HepG2 (cell line): ENCODE results near the gene ACBD3. TPM values are rescaled to one million over a fixed set of nuclear protein-coding genes. Genes with fewer than 3 reads are reported as not detected.
A peak's percentile ranks its signal among the peaks of the same experiment; 100 is the strongest.

ENCODE experiments used
- AGO1 ChIP-seq: fragments of 200-400 bp; formaldehyde crosslinking; IDR thresholded peaks from 2 replicates; pipeline ENCODE4 v1.6.1; 2017; ENCODE audit warnings: mild to moderate bottlenecking, low read depth, low read length, moderate library complexity; ENCODE audit not compliant: poor library complexity, severe bottlenecking
- AGO2 ChIP-seq: fragments of 200-400 bp; formaldehyde crosslinking; optimal IDR thresholded peaks from 2 replicates; pipeline ENCODE3; 2017; ENCODE audit warnings: mild to moderate bottlenecking, low read depth, low read length, moderate library complexity
- CBFB ChIP-seq: sonication (generic); formaldehyde crosslinking; IDR thresholded peaks from 2 replicates; pipeline ENCODE4 v1.4.0; 2020; ENCODE audit warnings: missing genetic modification reagents
- CREB1 ChIP-seq, 2 experiments: fragments of 450-650 bp in 1 of 2; IDR thresholded peaks; 2 replicates each; pipeline ENCODE4 v1.6.1; 2016 to 2017; ENCODE audit warnings: control low read depth in 1 of 2, mild to moderate bottlenecking in 1 of 2, missing compliant biosample characterization in 1 of 2, missing genetic modification characterization in 1 of 2
- ESRRA ChIP-seq: sonication (generic); formaldehyde crosslinking; IDR thresholded peaks from 2 replicates; pipeline ENCODE4 v1.5.1; 2020; ENCODE audit warnings: mild to moderate bottlenecking, low read depth, missing genetic modification reagents
- KAT2B ChIP-seq: fragments of 150-350 bp; IDR thresholded peaks from 2 replicates; pipeline ENCODE4 v1.6.1; 2014; ENCODE audit warnings: low read depth, low read length, borderline replicate concordance
- KDM4B ChIP-seq: sonication (generic); formaldehyde crosslinking; IDR thresholded peaks from 2 replicates; pipeline ENCODE4 v1.4.0; 2020; ENCODE audit warnings: missing genetic modification reagents
- MAF1 ChIP-seq: sonication (generic); formaldehyde crosslinking; IDR thresholded peaks from 2 replicates; pipeline ENCODE4 v1.5.0; 2020; ENCODE audit warnings: missing genetic modification reagents, borderline replicate concordance
- NCOA2 ChIP-seq: sonication (generic); formaldehyde crosslinking; IDR thresholded peaks from 2 replicates; pipeline ENCODE4 v1.8.0; 2022; ENCODE audit warnings: inconsistent platforms
- PLRG1 ChIP-seq: fragments of 450-650 bp; conservative IDR thresholded peaks from 2 replicates; pipeline ENCODE4 v1.6.1; 2016
- SIX1 ChIP-seq: sonication (generic); formaldehyde crosslinking; IDR thresholded peaks from 2 replicates; pipeline ENCODE4 v1.4.0; 2020; ENCODE audit warnings: missing genetic modification reagents, borderline replicate concordance
- TAF1 ChIP-seq: sonication (generic); formaldehyde crosslinking; IDR thresholded peaks from 2 replicates; pipeline ENCODE4 v1.4.0; 2020; ENCODE audit warnings: missing genetic modification reagents
- U2AF1 ChIP-seq: fragments of 200-400 bp; formaldehyde crosslinking; optimal IDR thresholded peaks from 2 replicates; pipeline ENCODE3; 2017; ENCODE audit warnings: mild to moderate bottlenecking, low read depth, low read length
- ZC3H13 ChIP-seq: sonication (generic); formaldehyde crosslinking; IDR thresholded peaks from 2 replicates; pipeline ENCODE4 v1.8.1; 2023; ENCODE audit warnings: mild to moderate bottlenecking, missing genetic modification reagents, moderate library complexity
- ZFP37 ChIP-seq: sonication (generic); formaldehyde crosslinking; IDR thresholded peaks from 2 replicates; pipeline ENCODE4 v1.4.0; 2020; ENCODE audit warnings: missing genetic modification reagents, borderline replicate concordance
- ZNF331 ChIP-seq: sonication (generic); formaldehyde crosslinking; IDR thresholded peaks from 2 replicates; pipeline ENCODE4 v1.4.0; 2020; ENCODE audit warnings: missing genetic modification reagents
- ZNF350 ChIP-seq: sonication (generic); formaldehyde crosslinking; IDR thresholded peaks from 2 replicates; pipeline ENCODE4 v1.4.0; 2020; ENCODE audit warnings: mild to moderate bottlenecking, low read depth, missing genetic modification reagents, borderline replicate concordance
- ZNF550 ChIP-seq: sonication (generic); formaldehyde crosslinking; IDR thresholded peaks from 2 replicates; pipeline ENCODE4 v1.4.0; 2020; ENCODE audit warnings: mild to moderate bottlenecking, missing genetic modification reagents, borderline replicate concordance
- ZNF605 ChIP-seq: sonication (generic); formaldehyde crosslinking; IDR thresholded peaks from 2 replicates; pipeline ENCODE4 v1.8.0; 2022; ENCODE audit warnings: mild to moderate bottlenecking, missing genetic modification reagents
- ZNF772 ChIP-seq: sonication (generic); formaldehyde crosslinking; IDR thresholded peaks from 2 replicates; pipeline ENCODE4 v1.5.0; 2020; ENCODE audit warnings: mild to moderate bottlenecking, missing genetic modification reagents
- polyA plus RNA-seq, 8 experiments: library from polyadenylated mRNA; depleted of rRNA in 3 of 8; stranded (reverse) in 7 of 8; unstranded in 1 of 8; fragments of >200 nt; fragmentation: Illumina TruSeq in 4 of 8; extraction: Trizol in 4 of 8; gene quantifications; 2 replicates each; pipeline versions ENCODE4 v1.2.1 to v1.2.3, GENCODE V29; 2011 to 2016; ENCODE audit warnings: low read depth in 4 of 8, missing spikeins in 1 of 8, mixed read lengths in 1 of 8; ENCODE audit not compliant: insufficient read depth in 1 of 8
- total RNA-seq, 5 experiments: library from RNA; depleted of rRNA; stranded (reverse); fragments of >200 nt; fragmentation: Illumina TruSeq; extraction: Trizol; gene quantifications; 2 replicates each; pipeline ENCODE4 v1.2.3, GENCODE V29; 2016; ENCODE audit warnings: low read depth in 1 of 5
- TF ChIP-seq, protein P1 (sequence below): sonication (generic); formaldehyde crosslinking; IDR thresholded peaks from 2 replicates; pipeline ENCODE4 v1.8.0; 2022; ENCODE audit warnings: mild to moderate bottlenecking, missing genetic modification reagents, borderline replicate concordance
- TF ChIP-seq, protein P2 (sequence below): sonication (generic); formaldehyde crosslinking; conservative IDR thresholded peaks from 2 replicates; pipeline ENCODE4 v1.4.0; 2020; ENCODE audit warnings: missing genetic modification reagents
- TF ChIP-seq, protein P3 (sequence below): IDR thresholded peaks from 2 replicates; pipeline ENCODE4 v1.6.1; 2016; ENCODE audit warnings: low read depth
- TF ChIP-seq, protein P4 (sequence below): sonication (generic); formaldehyde crosslinking; IDR thresholded peaks from 2 replicates; pipeline ENCODE4 v1.4.0; 2020; ENCODE audit warnings: missing genetic modification reagents, borderline replicate concordance

ACBD3 gene
- total and polyA plus RNA-seq, 2 of the 13 experiments (the other 11 are each of a cell fraction or from before 2014, with no cell fraction given) = 24.3 to 39.3 TPM

DNA sequence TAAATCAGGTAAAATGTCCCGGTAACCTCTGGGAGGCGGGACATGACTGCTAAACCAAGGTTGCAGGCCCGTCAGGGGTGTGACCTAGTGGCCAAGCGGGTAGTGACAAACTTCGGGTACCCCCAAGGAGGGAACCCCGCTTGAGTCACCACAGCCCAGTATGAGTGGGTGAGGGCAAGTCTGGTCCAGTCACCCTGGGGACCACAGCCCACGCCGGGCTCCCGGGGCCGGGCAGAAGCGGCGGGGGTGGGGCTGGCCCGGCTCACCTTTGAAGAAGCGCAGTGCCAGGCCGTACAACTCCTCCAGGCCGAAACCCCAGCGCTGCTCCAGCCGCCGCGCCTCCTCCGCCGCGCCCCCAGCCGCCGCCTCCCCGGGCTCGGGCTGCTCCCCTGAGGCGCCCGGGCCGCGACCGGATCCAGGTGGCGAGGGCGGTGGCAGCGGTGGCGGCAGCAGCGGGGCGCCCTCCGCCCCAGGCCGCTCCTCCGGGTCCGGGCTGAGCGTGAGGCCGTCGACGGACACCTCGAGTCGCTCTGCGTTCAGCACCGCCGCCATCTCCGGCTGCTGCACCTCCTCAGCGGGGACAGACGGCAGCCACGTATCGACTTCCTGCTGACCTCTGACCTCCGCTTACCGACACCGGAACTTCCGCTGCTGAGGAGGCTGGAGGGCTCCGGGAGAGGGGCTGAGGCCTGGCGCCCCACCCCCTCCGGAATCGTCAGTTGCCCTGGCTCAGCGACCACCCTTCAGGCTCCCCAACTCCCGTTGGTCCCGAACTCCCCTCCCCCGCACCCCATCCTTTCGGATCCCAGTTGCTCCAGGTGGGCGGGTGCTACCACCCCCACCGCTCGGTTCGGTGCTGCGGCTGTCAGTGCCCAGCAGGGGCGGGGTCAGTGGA, at the start of gene ACBD3 (continued):
- TF ChIP-seq NCOA2 (CRISPR knock-in tag) (peak; percentile 44), MAF1 (no peak), CREB1 (IDR thresholded peaks at IDR 0.05) (peak; percentile 41; the same call in 1 of the 2 replicates), CREB1 (CRISPR knock-in tag; IDR thresholded peaks at IDR 0.05) (no peak), ZC3H13 (CRISPR knock-in tag) (peak; percentile 58; the same call in 1 of the 2 replicates), PLRG1 (no peak), ZNF605 (CRISPR knock-in tag) (peak; percentile 77; the same call in 1 of the 2 replicates), ZNF772 (CRISPR knock-in tag) (peak; percentile 27; the same call in 1 of the 2 replicates), TAF1 (CRISPR knock-in tag) (peak; percentile 90), ZNF550 (CRISPR knock-in tag) (no peak), SIX1 (CRISPR knock-in tag) (no peak), KAT2B (no peak), ZNF331 (no peak; the same call in 1 of the 2 replicates), AGO1 (peak; percentile 69), CBFB (CRISPR knock-in tag) (no peak), AGO2 (peak; percentile 72), U2AF1 (no peak), ZNF350 (CRISPR knock-in tag) (peak; percentile 77), ZFP37 (peak; percentile 65; the same call in 1 of the 2 replicates), ESRRA (CRISPR knock-in tag) (no peak; the same call in 1 of the 2 replicates), KDM4B (0 out of 2 replicates have a peak, but pooled peaks have one; percentile 51)
- TF ChIP-seq, protein P1, sequence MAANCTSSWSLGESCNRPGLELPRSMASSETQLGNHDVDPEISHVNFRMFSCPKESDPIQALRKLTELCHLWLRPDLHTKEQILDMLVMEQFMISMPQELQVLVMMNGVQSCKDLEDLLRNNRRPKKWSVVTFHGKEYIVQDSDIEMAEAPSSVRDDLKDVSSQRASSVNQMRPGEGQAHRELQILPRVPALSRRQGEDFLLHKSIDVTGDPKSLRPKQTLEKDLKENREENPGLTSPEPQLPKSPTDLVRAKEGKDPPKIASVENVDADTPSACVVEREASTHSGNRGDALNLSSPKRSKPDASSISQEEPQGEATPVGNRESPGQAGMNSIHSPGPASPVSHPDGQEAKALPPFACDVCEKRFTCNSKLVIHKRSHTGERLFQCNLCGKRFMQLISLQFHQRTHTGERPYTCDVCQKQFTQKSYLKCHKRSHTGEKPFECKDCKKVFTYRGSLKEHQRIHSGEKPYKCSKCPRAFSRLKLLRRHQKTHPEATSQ (CRISPR knock-in tag) = 0 out of 2 replicates have a peak, but pooled peaks have one; percentile 36
- TF ChIP-seq, protein P2, sequence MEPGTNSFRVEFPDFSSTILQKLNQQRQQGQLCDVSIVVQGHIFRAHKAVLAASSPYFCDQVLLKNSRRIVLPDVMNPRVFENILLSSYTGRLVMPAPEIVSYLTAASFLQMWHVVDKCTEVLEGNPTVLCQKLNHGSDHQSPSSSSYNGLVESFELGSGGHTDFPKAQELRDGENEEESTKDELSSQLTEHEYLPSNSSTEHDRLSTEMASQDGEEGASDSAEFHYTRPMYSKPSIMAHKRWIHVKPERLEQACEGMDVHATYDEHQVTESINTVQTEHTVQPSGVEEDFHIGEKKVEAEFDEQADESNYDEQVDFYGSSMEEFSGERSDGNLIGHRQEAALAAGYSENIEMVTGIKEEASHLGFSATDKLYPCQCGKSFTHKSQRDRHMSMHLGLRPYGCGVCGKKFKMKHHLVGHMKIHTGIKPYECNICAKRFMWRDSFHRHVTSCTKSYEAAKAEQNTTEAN (CRISPR knock-in tag) = peak; percentile 52; the same call in 1 of the 2 replicates
- TF ChIP-seq, protein P3, sequence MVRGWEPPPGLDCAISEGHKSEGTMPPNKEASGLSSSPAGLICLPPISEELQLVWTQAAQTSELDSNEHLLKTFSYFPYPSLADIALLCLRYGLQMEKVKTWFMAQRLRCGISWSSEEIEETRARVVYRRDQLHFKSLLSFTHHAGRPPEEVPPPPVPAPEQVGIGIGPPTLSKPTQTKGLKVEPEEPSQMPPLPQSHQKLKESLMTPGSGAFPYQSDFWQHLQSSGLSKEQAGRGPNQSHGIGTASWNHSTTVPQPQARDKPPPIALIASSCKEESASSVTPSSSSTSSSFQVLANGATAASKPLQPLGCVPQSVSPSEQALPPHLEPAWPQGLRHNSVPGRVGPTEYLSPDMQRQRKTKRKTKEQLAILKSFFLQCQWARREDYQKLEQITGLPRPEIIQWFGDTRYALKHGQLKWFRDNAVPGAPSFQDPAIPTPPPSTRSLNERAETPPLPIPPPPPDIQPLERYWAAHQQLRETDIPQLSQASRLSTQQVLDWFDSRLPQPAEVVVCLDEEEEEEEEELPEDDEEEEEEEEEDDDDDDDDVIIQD (CRISPR knock-in tag) = 0 out of 2 replicates have a peak, but pooled peaks have one; percentile 32
- TF ChIP-seq, protein P4, sequence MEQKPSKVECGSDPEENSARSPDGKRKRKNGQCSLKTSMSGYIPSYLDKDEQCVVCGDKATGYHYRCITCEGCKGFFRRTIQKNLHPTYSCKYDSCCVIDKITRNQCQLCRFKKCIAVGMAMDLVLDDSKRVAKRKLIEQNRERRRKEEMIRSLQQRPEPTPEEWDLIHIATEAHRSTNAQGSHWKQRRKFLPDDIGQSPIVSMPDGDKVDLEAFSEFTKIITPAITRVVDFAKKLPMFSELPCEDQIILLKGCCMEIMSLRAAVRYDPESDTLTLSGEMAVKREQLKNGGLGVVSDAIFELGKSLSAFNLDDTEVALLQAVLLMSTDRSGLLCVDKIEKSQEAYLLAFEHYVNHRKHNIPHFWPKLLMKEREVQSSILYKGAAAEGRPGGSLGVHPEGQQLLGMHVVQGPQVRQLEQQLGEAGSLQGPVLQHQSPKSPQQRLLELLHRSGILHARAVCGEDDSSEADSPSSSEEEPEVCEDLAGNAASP = no peak
